Measurements from ENCODE around the gene RALGPS1.

RALGPS1 gene

GRCh38 chr9:127078988-127079387, 164.4 kb downstream of the RALGPS1 start:
- DNase-seq (ENCODE audit: low spot score): no peak

- DNase-seq (ENCODE audit: low spot score): no peak
These were observed 165.0 kb downstream of the RALGPS1 start for GRCh38 chr9:127079446-127080140.

- DNase-seq (ENCODE audit: low spot score): peak; percentile 37
These were observed 166.9 kb downstream of the RALGPS1 start for GRCh38 chr9:127081250-127082185.

- peak; percentile 58 for DNase-seq (ENCODE audit: low spot score)
These were observed 168.8 kb downstream of the RALGPS1 start for GRCh38 chr9:127083138-127083980.

GRCh38 chr9:127084076-127085039, 169.8 kb downstream of the RALGPS1 start:
- no peak for DNase-seq (ENCODE audit: low spot score)

GRCh38 chr9:127085186-127085585, 170.6 kb downstream of the RALGPS1 start:
- DNase-seq (ENCODE audit: low spot score): no peak

- no peak for DNase-seq (ENCODE audit: low spot score)
These were observed 172.2 kb downstream of the RALGPS1 start for GRCh38 chr9:127086771-127087170.

- DNase-seq (ENCODE audit: low spot score): no peak
These were observed 172.8 kb downstream of the RALGPS1 start for GRCh38 chr9:127087411-127087810.

- DNase-seq (ENCODE audit: low spot score): no peak
These were observed 173.3 kb downstream of the RALGPS1 start for GRCh38 chr9:127087836-127088235.

GRCh38 chr9:127088724-127089615, 174.4 kb downstream of the RALGPS1 start:
- DNase-seq (ENCODE audit: low spot score): no peak

GRCh38 chr9:127089631-127090081, 175.1 kb downstream of the RALGPS1 start:
- DNase-seq (ENCODE audit: low spot score): no peak

GRCh38 chr9:127090341-127090985, 175.9 kb downstream of the RALGPS1 start:
- no peak for DNase-seq (ENCODE audit: low spot score)

- DNase-seq (ENCODE audit: low spot score): no peak
These were observed 176.9 kb downstream of the RALGPS1 start for GRCh38 chr9:127091526-127091925.

- no peak for DNase-seq (ENCODE audit: low spot score)
These were observed 177.5 kb downstream of the RALGPS1 start for GRCh38 chr9:127092041-127092608.

GRCh38 chr9:127093319-127094020, 178.9 kb downstream of the RALGPS1 start:
- DNase-seq (ENCODE audit: low spot score): no peak

- no peak for DNase-seq (ENCODE audit: low spot score)
These were observed 180.8 kb downstream of the RALGPS1 start for GRCh38 chr9:127095411-127095810.

GRCh38 chr9:127096208-127096607, 181.6 kb downstream of the RALGPS1 start:
- no peak for DNase-seq (ENCODE audit: low spot score)

- DNase-seq (ENCODE audit: low spot score): no peak
These were observed 183.1 kb downstream of the RALGPS1 start for GRCh38 chr9:127097683-127098082.
